COR-L47 (cell line): ENCODE data around the gene SPEM3.

Experiments used
- DNase-seq: peaks from one replicate; lab custom pipeline; 2025; lab: John Stamatoyannopoulos, UW

Gene SPEM3

GRCh38 chr17:7403977-7404736, 24.5 kb upstream of the SPEM3 start, which contains the start of gene TMEM256:
TMEM256 (minus strand) TSS chr17:7404097; CDS start chr17:7404084, 13 bp downstream.
- peak; percentile 94 for DNase-seq

DNA sequence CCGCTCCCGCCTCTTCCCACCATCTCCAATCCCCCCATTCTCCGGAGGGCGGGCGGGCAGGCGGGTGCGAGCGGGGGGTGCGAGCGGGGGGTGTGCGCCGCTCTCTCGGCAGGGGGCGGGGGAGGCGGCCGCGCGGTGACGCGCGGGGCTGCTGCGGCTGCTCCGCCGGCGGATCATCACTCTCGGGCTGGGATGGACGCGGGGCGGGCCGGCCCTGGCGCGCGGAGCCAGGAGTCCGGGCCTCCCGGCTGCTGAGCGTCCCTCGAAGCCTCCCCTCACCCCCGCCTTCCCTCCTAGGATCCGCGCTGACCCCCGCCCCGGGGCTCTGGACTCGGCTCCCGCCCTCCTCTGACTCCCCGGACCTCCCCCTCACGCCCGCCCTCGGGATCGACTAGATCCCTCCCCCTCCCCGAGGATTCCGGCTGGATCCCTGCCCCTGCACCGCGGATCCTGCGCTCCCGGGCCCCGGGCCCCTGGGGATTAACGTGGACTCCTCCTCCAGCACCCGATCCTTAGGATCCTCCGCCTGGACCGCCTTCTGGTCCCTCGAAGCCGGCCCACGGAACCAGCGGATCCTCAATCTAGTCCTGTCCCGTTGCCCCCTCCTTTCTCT, 23.8 kb upstream of the SPEM3 start:
- no peak for DNase-seq

GRCh38 chr17:7405350-7406234, 23.1 kb upstream of the SPEM3 start:
- no peak for DNase-seq

DNA sequence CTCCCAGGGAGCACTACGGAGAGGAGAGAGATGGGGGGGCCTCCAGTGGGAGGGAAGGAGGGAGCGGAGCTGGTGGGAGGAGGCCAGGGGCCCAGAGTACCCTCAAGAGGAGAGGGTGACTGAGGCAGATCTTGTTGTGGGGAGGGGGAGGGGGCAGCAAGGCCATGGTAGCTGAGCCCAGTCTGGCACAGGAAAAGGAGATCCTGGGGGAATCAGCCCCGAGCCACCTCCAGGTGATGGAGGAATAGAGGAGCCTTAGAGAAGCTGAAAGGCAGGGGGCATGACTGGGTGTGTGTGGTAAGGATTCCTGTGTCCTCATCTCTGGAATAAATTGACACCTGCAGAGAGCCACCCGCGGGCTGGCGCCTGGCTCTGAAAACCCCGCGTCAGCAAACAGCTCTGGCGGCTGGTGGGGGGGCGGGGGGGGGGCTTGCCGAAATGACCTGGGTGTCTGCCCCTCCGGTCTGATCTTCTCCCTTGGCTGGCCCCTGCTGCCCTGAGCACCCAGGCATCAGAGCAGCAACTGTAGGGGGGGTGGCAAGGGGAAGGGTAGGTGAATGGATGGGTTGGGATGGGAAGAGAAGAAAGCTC, 22.3 kb upstream of the SPEM3 start:
- DNase-seq = peak; percentile 25

- no peak for DNase-seq
Observed at GRCh38 chr17:7407082-7407481, 21.6 kb upstream of the SPEM3 start.

- no peak for DNase-seq
Observed at GRCh38 chr17:7407485-7408251, 21.0 kb upstream of the SPEM3 start, which contains the start of gene NLGN2. NLGN2 (plus strand) TSS chr17:7407845; CDS start chr17:7408256, 411 bp downstream.

- DNase-seq = no peak
Observed at GRCh38 chr17:7408252-7408727, 20.4 kb upstream of the SPEM3 start.

GRCh38 chr17:7408863-7409262, 19.8 kb upstream of the SPEM3 start:
- no peak for DNase-seq

GRCh38 chr17:7409716-7410115, 18.9 kb upstream of the SPEM3 start:
- no peak for DNase-seq

DNA sequence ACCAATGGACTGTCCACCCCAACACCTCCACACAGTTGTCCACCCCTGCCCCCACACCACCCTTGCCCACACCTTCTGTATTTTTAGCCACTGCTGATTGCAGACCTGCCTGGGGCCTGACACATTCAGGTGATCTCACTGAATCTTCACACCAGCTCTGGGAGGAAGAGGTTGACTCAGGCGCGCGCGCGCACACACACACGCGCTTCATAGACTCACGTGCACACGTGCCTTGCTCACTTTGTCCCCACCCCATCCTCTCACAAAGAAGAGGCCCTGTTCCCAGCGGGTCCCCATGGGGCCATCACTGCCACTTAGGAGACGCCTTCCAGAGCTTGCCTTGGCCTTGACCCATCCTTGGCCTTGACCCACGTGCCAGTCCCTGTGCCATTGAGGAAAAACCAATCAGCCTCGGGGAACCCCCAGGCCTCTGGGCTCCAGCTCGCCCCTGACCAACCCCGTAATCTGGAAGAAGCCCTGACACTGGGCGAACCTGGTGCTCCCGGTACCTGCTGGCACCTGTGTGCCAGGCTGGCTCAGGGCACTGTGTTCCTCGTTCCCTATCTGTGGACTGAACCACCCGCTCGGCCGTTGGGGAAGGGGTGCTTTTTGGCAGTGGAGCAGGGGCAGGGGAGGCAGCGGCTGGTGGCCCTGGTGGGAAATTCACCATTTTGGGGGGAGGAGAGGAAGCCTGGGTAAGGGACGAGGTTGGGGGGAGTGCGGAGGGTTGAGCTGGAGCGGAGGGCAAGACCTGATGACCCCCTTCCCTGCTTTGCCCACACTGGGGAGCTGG, 17.8 kb upstream of the SPEM3 start:
- no peak for DNase-seq

- DNase-seq = no peak
Observed at GRCh38 chr17:7411427-7411750, 17.3 kb upstream of the SPEM3 start.

- DNase-seq = no peak
Observed at GRCh38 chr17:7413346-7413985, 15.2 kb upstream of the SPEM3 start.

- DNase-seq = no peak
Observed at GRCh38 chr17:7414837-7415236, 13.8 kb upstream of the SPEM3 start.

DNA sequence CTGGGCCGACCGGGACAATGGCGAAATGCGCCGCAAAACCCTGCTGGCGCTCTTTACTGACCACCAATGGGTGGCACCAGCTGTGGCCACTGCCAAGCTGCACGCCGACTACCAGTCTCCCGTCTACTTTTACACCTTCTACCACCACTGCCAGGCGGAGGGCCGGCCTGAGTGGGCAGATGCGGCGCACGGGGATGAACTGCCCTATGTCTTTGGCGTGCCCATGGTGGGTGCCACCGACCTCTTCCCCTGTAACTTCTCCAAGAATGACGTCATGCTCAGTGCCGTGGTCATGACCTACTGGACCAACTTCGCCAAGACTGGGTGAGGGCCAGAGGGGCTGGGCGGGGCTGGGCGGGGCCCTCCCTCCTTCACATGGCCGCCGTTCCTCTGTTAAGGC, 12.9 kb upstream of the SPEM3 start:
- DNase-seq = no peak

- no peak for DNase-seq
Observed at GRCh38 chr17:7416323-7416722, 12.3 kb upstream of the SPEM3 start.

DNA sequence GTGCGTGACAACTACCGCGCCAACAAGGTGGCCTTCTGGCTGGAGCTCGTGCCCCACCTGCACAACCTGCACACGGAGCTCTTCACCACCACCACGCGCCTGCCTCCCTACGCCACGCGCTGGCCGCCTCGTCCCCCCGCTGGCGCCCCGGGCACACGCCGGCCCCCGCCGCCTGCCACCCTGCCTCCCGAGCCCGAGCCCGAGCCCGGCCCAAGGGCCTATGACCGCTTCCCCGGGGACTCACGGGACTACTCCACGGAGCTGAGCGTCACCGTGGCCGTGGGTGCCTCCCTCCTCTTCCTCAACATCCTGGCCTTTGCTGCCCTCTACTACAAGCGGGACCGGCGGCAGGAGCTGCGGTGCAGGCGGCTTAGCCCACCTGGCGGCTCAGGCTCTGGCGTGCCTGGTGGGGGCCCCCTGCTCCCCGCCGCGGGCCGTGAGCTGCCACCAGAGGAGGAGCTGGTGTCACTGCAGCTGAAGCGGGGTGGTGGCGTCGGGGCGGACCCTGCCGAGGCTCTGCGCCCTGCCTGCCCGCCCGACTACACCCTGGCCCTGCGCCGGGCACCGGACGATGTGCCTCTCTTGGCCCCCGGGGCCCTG, 11.5 kb upstream of the SPEM3 start:
- no peak for DNase-seq

DNA sequence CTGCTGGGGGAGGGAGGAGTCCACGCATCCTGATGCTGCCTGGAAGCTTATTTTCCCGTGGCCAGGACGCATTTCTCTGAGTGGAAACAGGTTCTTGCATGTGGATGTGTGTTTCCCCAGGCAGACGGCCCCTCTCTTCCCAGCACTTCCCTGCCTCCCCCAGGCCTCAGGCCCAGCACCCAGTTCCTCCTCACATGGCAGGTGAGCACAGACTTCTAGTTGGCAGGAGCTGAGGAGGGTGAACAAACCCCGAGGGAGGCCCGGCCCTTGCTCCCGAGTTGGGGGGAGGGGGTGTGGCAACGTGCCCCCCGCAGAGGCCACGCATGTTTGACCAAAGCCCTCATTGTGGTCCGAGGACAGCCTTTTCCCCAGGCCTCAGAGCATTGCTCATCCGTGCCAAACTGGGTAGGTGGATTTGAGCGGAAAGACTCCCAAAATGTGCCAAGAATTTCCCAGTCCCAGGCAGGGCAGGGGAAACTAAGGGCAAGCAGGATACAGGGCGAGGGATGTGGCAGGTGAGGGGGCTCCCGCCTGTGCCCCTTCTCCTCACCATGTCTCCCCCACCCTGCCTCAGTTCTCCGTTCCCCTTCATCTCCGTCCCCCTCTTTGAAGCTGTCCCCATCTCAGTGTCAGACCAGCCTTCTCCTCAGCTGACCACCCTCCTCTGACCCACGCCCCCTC, 10.0 kb upstream of the SPEM3 start:
- no peak for DNase-seq

DNA sequence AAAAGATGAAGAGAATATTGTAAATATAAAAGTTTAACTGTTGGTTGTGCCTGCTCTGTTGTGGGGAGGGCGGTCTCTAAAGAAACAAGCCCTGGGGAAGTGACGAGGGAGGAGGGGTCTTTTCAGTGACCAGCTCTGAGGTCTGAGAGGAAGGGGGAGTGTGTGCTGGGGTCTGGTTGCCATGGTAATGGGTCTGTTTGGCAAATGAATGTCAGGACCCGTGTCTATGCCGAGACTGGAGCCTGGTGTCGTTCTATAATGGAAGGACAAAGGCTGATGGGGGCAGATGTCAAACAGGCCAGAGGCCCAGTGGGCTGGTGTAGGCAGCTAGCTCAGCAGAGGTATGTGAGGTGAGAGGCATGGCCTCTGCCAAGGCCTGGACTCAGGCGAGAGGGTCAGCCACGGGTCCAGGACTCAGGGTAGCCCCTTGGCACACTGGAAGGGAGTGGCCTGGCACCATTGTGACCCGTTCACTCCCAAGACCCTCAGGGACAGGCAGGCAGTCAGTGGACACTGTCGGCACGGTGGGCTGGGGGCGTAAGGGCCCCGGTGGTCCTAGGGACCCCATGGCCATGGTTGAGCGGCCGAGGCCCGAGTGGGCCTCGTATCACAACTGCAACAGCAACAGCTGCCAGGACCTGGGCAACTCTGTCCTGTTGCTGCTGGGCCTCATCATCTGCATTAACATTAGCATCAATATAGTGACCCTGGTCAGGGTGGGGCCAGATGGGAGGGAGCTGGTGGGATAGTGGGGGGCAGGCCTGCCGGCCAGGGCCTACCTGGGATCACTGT, 8.6 kb upstream of the SPEM3 start, which contains the start of gene SPEM1:
SPEM1 (plus strand) TSS at position 506 of the 792 bp plus-strand sequence; CDS start at position 567, 61 bp downstream.
- no peak for DNase-seq
